Esophagus muscularis mucosa (tissue), 3 donors: ENCODE data around the gene AK8.

Experiments used
- EP300 ChIP-seq: sonication (generic); formaldehyde crosslinking; IDR thresholded peaks from one replicate; pipeline ENCODE4 v1.6.1; 2017; ENCODE audit warnings: antibody characterized with exemption
- TF ChIP-seq, protein P1 (sequence below), 3 experiments: fragments of 200-600 bp in 2 of 3; fragments of 450-650 bp in 1 of 3; sonication (generic) in 2 of 3; IDR thresholded peaks; one replicate each; pipeline ENCODE4 v1.5.1; 2017 to 2019; ENCODE audit warnings: antibody characterized with exemption in 3 of 3, mild to moderate bottlenecking in 2 of 3, moderate library complexity in 1 of 3

GRCh38 chr9:132791699-132792240, 86.3 kb downstream of the AK8 start:
- TF ChIP-seq, protein P1, sequence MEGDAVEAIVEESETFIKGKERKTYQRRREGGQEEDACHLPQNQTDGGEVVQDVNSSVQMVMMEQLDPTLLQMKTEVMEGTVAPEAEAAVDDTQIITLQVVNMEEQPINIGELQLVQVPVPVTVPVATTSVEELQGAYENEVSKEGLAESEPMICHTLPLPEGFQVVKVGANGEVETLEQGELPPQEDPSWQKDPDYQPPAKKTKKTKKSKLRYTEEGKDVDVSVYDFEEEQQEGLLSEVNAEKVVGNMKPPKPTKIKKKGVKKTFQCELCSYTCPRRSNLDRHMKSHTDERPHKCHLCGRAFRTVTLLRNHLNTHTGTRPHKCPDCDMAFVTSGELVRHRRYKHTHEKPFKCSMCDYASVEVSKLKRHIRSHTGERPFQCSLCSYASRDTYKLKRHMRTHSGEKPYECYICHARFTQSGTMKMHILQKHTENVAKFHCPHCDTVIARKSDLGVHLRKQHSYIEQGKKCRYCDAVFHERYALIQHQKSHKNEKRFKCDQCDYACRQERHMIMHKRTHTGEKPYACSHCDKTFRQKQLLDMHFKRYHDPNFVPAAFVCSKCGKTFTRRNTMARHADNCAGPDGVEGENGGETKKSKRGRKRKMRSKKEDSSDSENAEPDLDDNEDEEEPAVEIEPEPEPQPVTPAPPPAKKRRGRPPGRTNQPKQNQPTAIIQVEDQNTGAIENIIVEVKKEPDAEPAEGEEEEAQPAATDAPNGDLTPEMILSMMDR (IDR thresholded peaks at IDR 0.05): no peak
- no peak for TF ChIP-seq EP300
